RWPE1 (cell line): Measurements from ENCODE around the gene BRIP1.

Source experiments
- CTCF ChIA-PET: fragments of 350-600 bp; sonication (Branson Sonifier 250); formaldehyde crosslinking; extraction: SDS; loops from one replicate; lab custom pipeline; 2021; lab: Yijun Ruan, JAX
- POLR2A ChIA-PET: fragments of 400-600 bp; formaldehyde crosslinking; extraction: SDS; loops from one replicate; lab custom pipeline; 2020; ENCODE audit warnings: antibody characterized with exemption; ENCODE audit not compliant: low non-redundant PET; lab: Yijun Ruan, JAX
- DNase-seq: peaks from one replicate; pipeline ENCODE4 v3.0.0; 2012; ENCODE audit warnings: low spot score
- H3K27ac ChIP-seq: fragments of 450-650 bp; 2 replicates; pipeline ENCODE4 v1.5.1; 2017
- CTCF ChIP-seq: fragments of 450-650 bp; conservative IDR thresholded peaks from 2 replicates; pipeline ENCODE4 v1.5.1; 2017; ENCODE audit warnings: low read depth, mild to moderate bottlenecking

BRIP1 gene

GRCh38 chr17:61799812-61800484, 63.4 kb downstream of the BRIP1 start:
- ChIA-PET CTCF (no interaction called here), POLR2A (no interaction called here)
- no peak overlapping the region for H3K27ac ChIP-seq
- no peak for DNase-seq
- no peak for TF ChIP-seq CTCF

- DNase-seq, result no peak
- no peak for TF ChIP-seq CTCF
- ChIA-PET POLR2A (no interaction called here), CTCF (interaction anchor here (0.5 kb wide), 1 partner anchor 12 kb away, joined by 4 read pairs; no protein-coding TSS in a partner anchor)
- H3K27ac ChIP-seq, result no peak overlapping the region
Measured at GRCh38 chr17:61797283-61797682, 66.0 kb downstream of the BRIP1 start.

- no peak for DNase-seq
- H3K27ac ChIP-seq, result no peak overlapping the region
- ChIA-PET POLR2A (no interaction called here), CTCF (no interaction called here)
- no peak for TF ChIP-seq CTCF
Measured at GRCh38 chr17:61795546-61795945, 67.8 kb downstream of the BRIP1 start.

- no peak overlapping the region for H3K27ac ChIP-seq
- ChIA-PET POLR2A (no interaction called here), CTCF (interaction anchor here (0.7 kb wide), 1 partner anchor 199 kb away, joined by 4 read pairs; no protein-coding TSS in a partner anchor)
- DNase-seq, result no peak
- TF ChIP-seq CTCF, result no peak
Measured at GRCh38 chr17:61794792-61795191, 68.5 kb downstream of the BRIP1 start.

- no peak for TF ChIP-seq CTCF
- ChIA-PET CTCF (interaction anchor here (0.7 kb wide), 1 partner anchor 200 kb away, joined by 4 read pairs; no protein-coding TSS in a partner anchor), POLR2A (no interaction called here)
- no peak for DNase-seq
- H3K27ac ChIP-seq, result no peak overlapping the region
Measured at GRCh38 chr17:61794242-61794641, 69.1 kb downstream of the BRIP1 start.

GRCh38 chr17:61793565-61793964, 69.8 kb downstream of the BRIP1 start:
- DNase-seq, result no peak
- no peak overlapping the region for H3K27ac ChIP-seq
- POLR2A ChIA-PET, result no interaction called here
- TF ChIP-seq CTCF, result no peak
- CTCF ChIA-PET, result interaction anchor here (0.7 kb wide), 1 partner anchor 57 kb away, joined by 8 read pairs; no protein-coding TSS in a partner anchor
